Measurements from ENCODE around the gene TENM3.

DNA sequence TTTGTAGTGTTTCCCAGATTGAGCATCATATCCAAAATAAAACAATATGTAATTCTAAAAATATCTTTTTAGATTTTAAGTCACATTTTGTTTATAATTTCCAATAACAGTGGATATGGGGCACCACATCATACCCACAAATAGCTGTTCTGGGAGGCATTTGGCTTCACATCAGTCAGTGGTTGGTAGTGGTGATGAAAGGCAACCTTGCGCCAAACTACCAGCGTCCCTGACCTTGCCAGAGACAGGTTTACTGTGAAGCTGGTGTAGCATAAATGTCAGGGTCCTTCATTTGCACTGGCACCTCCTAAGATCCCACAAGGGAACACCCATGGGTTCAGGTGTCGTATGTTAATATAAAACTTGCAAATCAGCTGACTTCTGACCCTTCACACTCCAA, 451.8 kb downstream of the TENM3 start:
- TF ChIP-seq, protein P1, sequence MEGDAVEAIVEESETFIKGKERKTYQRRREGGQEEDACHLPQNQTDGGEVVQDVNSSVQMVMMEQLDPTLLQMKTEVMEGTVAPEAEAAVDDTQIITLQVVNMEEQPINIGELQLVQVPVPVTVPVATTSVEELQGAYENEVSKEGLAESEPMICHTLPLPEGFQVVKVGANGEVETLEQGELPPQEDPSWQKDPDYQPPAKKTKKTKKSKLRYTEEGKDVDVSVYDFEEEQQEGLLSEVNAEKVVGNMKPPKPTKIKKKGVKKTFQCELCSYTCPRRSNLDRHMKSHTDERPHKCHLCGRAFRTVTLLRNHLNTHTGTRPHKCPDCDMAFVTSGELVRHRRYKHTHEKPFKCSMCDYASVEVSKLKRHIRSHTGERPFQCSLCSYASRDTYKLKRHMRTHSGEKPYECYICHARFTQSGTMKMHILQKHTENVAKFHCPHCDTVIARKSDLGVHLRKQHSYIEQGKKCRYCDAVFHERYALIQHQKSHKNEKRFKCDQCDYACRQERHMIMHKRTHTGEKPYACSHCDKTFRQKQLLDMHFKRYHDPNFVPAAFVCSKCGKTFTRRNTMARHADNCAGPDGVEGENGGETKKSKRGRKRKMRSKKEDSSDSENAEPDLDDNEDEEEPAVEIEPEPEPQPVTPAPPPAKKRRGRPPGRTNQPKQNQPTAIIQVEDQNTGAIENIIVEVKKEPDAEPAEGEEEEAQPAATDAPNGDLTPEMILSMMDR (IDR thresholded peaks at IDR 0.05; ENCODE audit: low read depth, low read length) = no peak
- no peak for TF ChIP-seq EZH2phosphoT487 (IDR thresholded peaks at IDR 0.05; ENCODE audit: low read depth)
